ENCODE results near the gene PPP1R17. TPM values are rescaled to one million over a fixed set of nuclear protein-coding genes. Genes with fewer than 3 reads are reported as not detected.

The PPP1R17 gene
- total RNA-seq, 1 donor from 2014 or later = 2.7 TPM

GRCh38 chr7:31702354-31702753 lies 15.3 kb downstream of the PPP1R17 start:
- DNase-seq = no peak

- DNase-seq = no peak
These were observed 18.4 kb downstream of the PPP1R17 start for GRCh38 chr7:31705377-31705776.

- DNase-seq = no peak
These were observed 20.1 kb downstream of the PPP1R17 start for GRCh38 chr7:31707089-31707488.

GRCh38 chr7:31710171-31710570 lies 23.2 kb downstream of the PPP1R17 start:
- no peak for DNase-seq

GRCh38 chr7:31716355-31716754 lies 29.3 kb downstream of the PPP1R17 start:
- DNase-seq = no peak

- DNase-seq = no peak
These were observed 33.4 kb downstream of the PPP1R17 start for GRCh38 chr7:31720366-31720765.

- no peak for DNase-seq
These were observed 37.7 kb downstream of the PPP1R17 start for GRCh38 chr7:31724696-31725095.

- no peak for DNase-seq
These were observed 42.3 kb downstream of the PPP1R17 start for GRCh38 chr7:31729195-31729804.

GRCh38 chr7:31734456-31734855 lies 47.4 kb downstream of the PPP1R17 start:
- DNase-seq = no peak

- DNase-seq = peak; percentile 50
These were observed 49.3 kb downstream of the PPP1R17 start for GRCh38 chr7:31735991-31736982.

- no peak for DNase-seq
These were observed 54.8 kb downstream of the PPP1R17 start for GRCh38 chr7:31741852-31742251.

- DNase-seq = peak; percentile 51
These were observed 57.4 kb downstream of the PPP1R17 start for GRCh38 chr7:31744294-31744874.

GRCh38 chr7:31747553-31747952 lies 60.5 kb downstream of the PPP1R17 start:
- DNase-seq = no peak

- no peak for DNase-seq
These were observed 61.1 kb downstream of the PPP1R17 start for GRCh38 chr7:31748084-31748483.

GRCh38 chr7:31751726-31752125 lies 64.7 kb downstream of the PPP1R17 start:
- DNase-seq = no peak

Other genes starting within 250 kb of the PPP1R17 start
- 8.6 TPM for gene ITPRID1, start 173.1 kb upstream of the PPP1R17 start, total RNA-seq